Measurements from ENCODE around the gene CALD1.

DNA sequence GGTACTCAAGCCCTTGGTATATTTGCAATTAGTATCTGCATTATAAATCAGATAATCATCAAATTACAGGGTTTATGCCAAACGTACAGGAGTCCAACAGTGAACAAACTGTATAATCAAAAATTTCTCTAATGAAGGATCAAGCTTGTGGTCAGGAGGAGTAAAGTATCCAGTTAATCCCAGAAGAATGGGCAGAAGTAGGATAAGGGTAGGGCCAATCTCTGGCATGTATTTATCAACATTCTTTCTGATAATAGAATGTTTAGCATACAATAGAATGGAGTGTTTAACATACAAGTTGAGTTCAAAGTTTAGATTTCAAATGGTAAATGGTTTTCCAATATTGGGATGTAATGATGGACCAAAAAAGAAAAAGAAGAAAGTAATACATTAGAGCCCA is 103.0 kb downstream of the CALD1 start:
- TF ChIP-seq, protein P1, sequence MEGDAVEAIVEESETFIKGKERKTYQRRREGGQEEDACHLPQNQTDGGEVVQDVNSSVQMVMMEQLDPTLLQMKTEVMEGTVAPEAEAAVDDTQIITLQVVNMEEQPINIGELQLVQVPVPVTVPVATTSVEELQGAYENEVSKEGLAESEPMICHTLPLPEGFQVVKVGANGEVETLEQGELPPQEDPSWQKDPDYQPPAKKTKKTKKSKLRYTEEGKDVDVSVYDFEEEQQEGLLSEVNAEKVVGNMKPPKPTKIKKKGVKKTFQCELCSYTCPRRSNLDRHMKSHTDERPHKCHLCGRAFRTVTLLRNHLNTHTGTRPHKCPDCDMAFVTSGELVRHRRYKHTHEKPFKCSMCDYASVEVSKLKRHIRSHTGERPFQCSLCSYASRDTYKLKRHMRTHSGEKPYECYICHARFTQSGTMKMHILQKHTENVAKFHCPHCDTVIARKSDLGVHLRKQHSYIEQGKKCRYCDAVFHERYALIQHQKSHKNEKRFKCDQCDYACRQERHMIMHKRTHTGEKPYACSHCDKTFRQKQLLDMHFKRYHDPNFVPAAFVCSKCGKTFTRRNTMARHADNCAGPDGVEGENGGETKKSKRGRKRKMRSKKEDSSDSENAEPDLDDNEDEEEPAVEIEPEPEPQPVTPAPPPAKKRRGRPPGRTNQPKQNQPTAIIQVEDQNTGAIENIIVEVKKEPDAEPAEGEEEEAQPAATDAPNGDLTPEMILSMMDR (IDR thresholded peaks at IDR 0.05): no peak
- no peak for TF ChIP-seq POLR2A (IDR thresholded peaks at IDR 0.05)

Data from uterus (tissue), 2 donors.